ENCODE results near the gene NT5DC1.

Gene NT5DC1

GRCh38 chr6:116070101-116070500 lies 30.6 kb upstream of the NT5DC1 start:
- DNase-seq (ENCODE audit: low read depth in 1 of 2, low spot score in 1 of 2), result no peak
- TF ChIP-seq REST (IDR thresholded peaks at IDR 0.05; ENCODE audit: insufficient replicate concordance, low read depth) (no peak), SPI1 (IDR thresholded peaks at IDR 0.05; ENCODE audit: borderline replicate concordance, low read depth) (no peak), CTCF (IDR thresholded peaks at IDR 0.05; ENCODE audit: insufficient read depth, low read length) (no peak), POLR2AphosphoS5 (IDR thresholded peaks at IDR 0.05; ENCODE audit: low read depth) (no peak), GABPA (IDR thresholded peaks at IDR 0.05; ENCODE audit: low read depth) (no peak)
- Histone ChIP-seq H3K27me3 (ENCODE audit: insufficient read depth, poor library complexity, severe bottlenecking) (no peaks in the 10 kb centered on the region), H3K4me3 (replicated peaks; ENCODE audit: insufficient read depth, low read length) (no peak overlapping the region), H3K27ac (replicated peaks) (no peak overlapping the region)

GRCh38 chr6:116070616-116071389 lies 29.9 kb upstream of the NT5DC1 start:
- TF ChIP-seq GABPA (IDR thresholded peaks at IDR 0.05; ENCODE audit: low read depth), result no peak
- no peak for TF ChIP-seq REST (IDR thresholded peaks at IDR 0.05; ENCODE audit: insufficient replicate concordance, low read depth)
- TF ChIP-seq POLR2AphosphoS5 (IDR thresholded peaks at IDR 0.05; ENCODE audit: low read depth), result no peak
- no peak for TF ChIP-seq CTCF (IDR thresholded peaks at IDR 0.05; ENCODE audit: insufficient read depth, low read length)
- TF ChIP-seq SPI1 (IDR thresholded peaks at IDR 0.05; ENCODE audit: borderline replicate concordance, low read depth), result no peak

GRCh38 chr6:116072368-116072767 lies 28.3 kb upstream of the NT5DC1 start:
- H3K27me3 ChIP-seq (ENCODE audit: insufficient read depth, poor library complexity, severe bottlenecking), result no peaks in the 10 kb centered on the region
- no peak overlapping the region for H3K4me3 ChIP-seq (replicated peaks; ENCODE audit: insufficient read depth, low read length)
- no peak overlapping the region for H3K27ac ChIP-seq (replicated peaks)
- no peak for DNase-seq (ENCODE audit: low read depth in 1 of 2, low spot score in 1 of 2)
- no peak for TF ChIP-seq POLR2AphosphoS5 (IDR thresholded peaks at IDR 0.05; ENCODE audit: low read depth)
- TF ChIP-seq SPI1 (IDR thresholded peaks at IDR 0.05; ENCODE audit: borderline replicate concordance, low read depth), result no peak
- TF ChIP-seq CTCF (IDR thresholded peaks at IDR 0.05; ENCODE audit: insufficient read depth, low read length), result no peak
- no peak for TF ChIP-seq REST (IDR thresholded peaks at IDR 0.05; ENCODE audit: insufficient replicate concordance, low read depth)
- TF ChIP-seq GABPA (IDR thresholded peaks at IDR 0.05; ENCODE audit: low read depth), result no peak

More at GRCh38 chr6:116070616-116071389, 29.9 kb upstream of the NT5DC1 start:
- DNase-seq (ENCODE audit: low read depth in 1 of 2, low spot score in 1 of 2), result no peak
- Histone ChIP-seq H3K27ac (replicated peaks) (no peak overlapping the region), H3K4me3 (replicated peaks; ENCODE audit: insufficient read depth, low read length) (no peak overlapping the region), H3K27me3 (ENCODE audit: insufficient read depth, poor library complexity, severe bottlenecking) (no peaks in the 10 kb centered on the region)

Data from HL-60 (cell line).